Measurements from ENCODE around the gene HDAC4.

HDAC4 gene

GRCh38 chr2:239019183-239019581 is 381.6 kb downstream of the HDAC4 start:
- Mint-ChIP-seq H3K27me3 (peaks cover 17% of the 10 kb centered on the region), H3K4me1 (no peaks in the 10 kb centered on the region), H3K9me3 (no peaks in the 10 kb centered on the region), H3K27ac (no peak overlapping the region), H3K36me3 (no peaks in the 10 kb centered on the region), H3K4me3 (no peak overlapping the region)
- ATAC-seq (ENCODE audit: low read depth) = no peak
- no peak for DNase-seq (ENCODE audit: low spot score in 2 of 2)

- H3K9me3 Mint-ChIP-seq = no peaks in the 10 kb centered on the region
- H3K27ac Mint-ChIP-seq = no peak overlapping the region
- ATAC-seq (ENCODE audit: low read depth) (no peak), DNase-seq (ENCODE audit: low spot score in 2 of 2) (no peak)
- H3K4me1 Mint-ChIP-seq = no peaks in the 10 kb centered on the region
- H3K27me3 Mint-ChIP-seq = peaks cover 17% of the 10 kb centered on the region
- no peaks in the 10 kb centered on the region for H3K36me3 Mint-ChIP-seq
- H3K4me3 Mint-ChIP-seq = no peak overlapping the region
These were observed 382.3 kb downstream of the HDAC4 start for GRCh38 chr2:239018271-239019182.

GRCh38 chr2:239017491-239018098 is 383.2 kb downstream of the HDAC4 start:
- Mint-ChIP-seq H3K9me3 (no peaks in the 10 kb centered on the region), H3K4me1 (no peaks in the 10 kb centered on the region), H3K27ac (no peak overlapping the region), H3K4me3 (no peak overlapping the region), H3K27me3 (peaks cover 20% of the 10 kb centered on the region), H3K36me3 (no peaks in the 10 kb centered on the region)
- no peak for DNase-seq (ENCODE audit: low spot score in 2 of 2)
- no peak for ATAC-seq (ENCODE audit: low read depth)

GRCh38 chr2:239015901-239016675 is 384.7 kb downstream of the HDAC4 start:
- Mint-ChIP-seq H3K4me3 (no peak overlapping the region), H3K9me3 (no peaks in the 10 kb centered on the region), H3K36me3 (no peaks in the 10 kb centered on the region), H3K27me3 (peaks cover 23% of the 10 kb centered on the region), H3K4me1 (no peaks in the 10 kb centered on the region), H3K27ac (no peak overlapping the region)
- DNase-seq (ENCODE audit: low spot score in 2 of 2) (no peak), ATAC-seq (ENCODE audit: low read depth) (no peak)

- no peak overlapping the region for H3K27ac Mint-ChIP-seq
- ATAC-seq (ENCODE audit: low read depth) = no peak
- no peaks in the 10 kb centered on the region for H3K4me1 Mint-ChIP-seq
- H3K4me3 Mint-ChIP-seq = no peak overlapping the region
- no peaks in the 10 kb centered on the region for H3K9me3 Mint-ChIP-seq
- no peaks in the 10 kb centered on the region for H3K36me3 Mint-ChIP-seq
- H3K27me3 Mint-ChIP-seq = peaks cover 23% of the 10 kb centered on the region
- DNase-seq (ENCODE audit: low spot score in 2 of 2) = no peak
These were observed 385.5 kb downstream of the HDAC4 start for GRCh38 chr2:239015218-239015900.

GRCh38 chr2:239014458-239015217 is 386.2 kb downstream of the HDAC4 start:
- DNase-seq (ENCODE audit: low spot score in 2 of 2) = no peak
- H3K9me3 Mint-ChIP-seq = no peaks in the 10 kb centered on the region
- no peaks in the 10 kb centered on the region for H3K4me1 Mint-ChIP-seq
- no peak overlapping the region for H3K27ac Mint-ChIP-seq
- H3K27me3 Mint-ChIP-seq = peaks cover 17% of the 10 kb centered on the region
- no peak overlapping the region for H3K4me3 Mint-ChIP-seq
- ATAC-seq (ENCODE audit: low read depth) = no peak
- H3K36me3 Mint-ChIP-seq = no peaks in the 10 kb centered on the region

- no peak overlapping the region for H3K4me3 Mint-ChIP-seq
- no peaks in the 10 kb centered on the region for H3K36me3 Mint-ChIP-seq
- peaks cover 17% of the 10 kb centered on the region for H3K27me3 Mint-ChIP-seq
- ATAC-seq (ENCODE audit: low read depth) = no peak
- H3K9me3 Mint-ChIP-seq = no peaks in the 10 kb centered on the region
- H3K27ac Mint-ChIP-seq = no peak overlapping the region
- DNase-seq (ENCODE audit: low spot score in 2 of 2) = no peak
- H3K4me1 Mint-ChIP-seq = no peaks in the 10 kb centered on the region
These were observed 387.2 kb downstream of the HDAC4 start for GRCh38 chr2:239013678-239013976.

GRCh38 chr2:239012936-239013677 is 387.7 kb downstream of the HDAC4 start:
- no peak overlapping the region for H3K4me3 Mint-ChIP-seq
- no peak for DNase-seq (ENCODE audit: low spot score in 2 of 2)
- no peak for ATAC-seq (ENCODE audit: low read depth)
- H3K4me1 Mint-ChIP-seq = no peaks in the 10 kb centered on the region
- H3K27me3 Mint-ChIP-seq = peaks cover 19% of the 10 kb centered on the region
- no peaks in the 10 kb centered on the region for H3K9me3 Mint-ChIP-seq
- no peaks in the 10 kb centered on the region for H3K36me3 Mint-ChIP-seq
- no peak overlapping the region for H3K27ac Mint-ChIP-seq

- H3K4me1 Mint-ChIP-seq = no peaks in the 10 kb centered on the region
- H3K4me3 Mint-ChIP-seq = no peak overlapping the region
- no peaks in the 10 kb centered on the region for H3K36me3 Mint-ChIP-seq
- H3K27me3 Mint-ChIP-seq = peaks cover 20% of the 10 kb centered on the region
- no peak overlapping the region for H3K27ac Mint-ChIP-seq
- ATAC-seq (ENCODE audit: low read depth) (no peak), DNase-seq (ENCODE audit: low spot score in 2 of 2) (no peak)
- no peaks in the 10 kb centered on the region for H3K9me3 Mint-ChIP-seq
These were observed 388.6 kb downstream of the HDAC4 start for GRCh38 chr2:239012228-239012627.

GRCh38 chr2:239009589-239009961 is 391.2 kb downstream of the HDAC4 start:
- H3K27me3 Mint-ChIP-seq = peaks cover 14% of the 10 kb centered on the region
- DNase-seq (ENCODE audit: low spot score in 2 of 2) = no peak
- H3K4me1 Mint-ChIP-seq = no peaks in the 10 kb centered on the region
- no peak overlapping the region for H3K4me3 Mint-ChIP-seq
- ATAC-seq (ENCODE audit: low read depth) = no peak
- peaks cover 1% of the 10 kb centered on the region for H3K9me3 Mint-ChIP-seq
- no peak overlapping the region for H3K27ac Mint-ChIP-seq
- H3K36me3 Mint-ChIP-seq = no peaks in the 10 kb centered on the region

GRCh38 chr2:239008677-239009588 is 391.9 kb downstream of the HDAC4 start:
- ATAC-seq (ENCODE audit: low read depth) (no peak), DNase-seq (ENCODE audit: low spot score in 2 of 2) (no peak)
- Mint-ChIP-seq H3K9me3 (peaks cover 1% of the 10 kb centered on the region), H3K36me3 (no peaks in the 10 kb centered on the region), H3K4me1 (no peaks in the 10 kb centered on the region), H3K4me3 (no peak overlapping the region), H3K27me3 (peaks cover 17% of the 10 kb centered on the region), H3K27ac (no peak overlapping the region)

GRCh38 chr2:239008004-239008403 is 392.8 kb downstream of the HDAC4 start:
- DNase-seq (ENCODE audit: low spot score in 2 of 2) (no peak), ATAC-seq (ENCODE audit: low read depth) (no peak)
- no peaks in the 10 kb centered on the region for H3K36me3 Mint-ChIP-seq
- H3K9me3 Mint-ChIP-seq = peaks cover 1% of the 10 kb centered on the region
- H3K27me3 Mint-ChIP-seq = peaks cover 17% of the 10 kb centered on the region
- no peaks in the 10 kb centered on the region for H3K4me1 Mint-ChIP-seq
- no peak overlapping the region for H3K4me3 Mint-ChIP-seq
- H3K27ac Mint-ChIP-seq = no peak overlapping the region

All from memory B cell (primary cell).